HG02642 (cell line): Measurements from ENCODE around the gene SINHCAF.

Experiments
- ATAC-seq: cut with Tn5 transposase; IDR thresholded peaks from one replicate; pipeline ENCODE4 v1.9.1; 2021; ENCODE audit warnings: mild to moderate bottlenecking; ENCODE audit not compliant: unreplicated experiment, poor library complexity

Gene SINHCAF

GRCh38 chr12:31339831-31340622 lies 14.1 kb upstream of the SINHCAF start:
- ATAC-seq, result no peak

- no peak for ATAC-seq
Observed at GRCh38 chr12:31337952-31338351, 12.0 kb upstream of the SINHCAF start.

GRCh38 chr12:31331242-31331641 lies 5.3 kb upstream of the SINHCAF start:
- no peak for ATAC-seq

- ATAC-seq, result no peak
Observed at GRCh38 chr12:31326736-31327659, 1.0 kb upstream of the SINHCAF start.

- ATAC-seq, result peak; percentile 3
Observed at GRCh38 chr12:31325524-31325875, 450 bp downstream of the SINHCAF start.

GRCh38 chr12:31324845-31325523 lies 966 bp downstream of the SINHCAF start:
- ATAC-seq, result peak; percentile 10

- peak; percentile 36 for ATAC-seq
Observed at GRCh38 chr12:31324116-31324844, 1.7 kb downstream of the SINHCAF start.

- ATAC-seq, result peak; percentile 23
Observed at GRCh38 chr12:31323391-31324115, 2.4 kb downstream of the SINHCAF start.

- no peak for ATAC-seq
Observed at GRCh38 chr12:31322801-31323207, 3.1 kb downstream of the SINHCAF start.

GRCh38 chr12:31321897-31322228 lies 4.1 kb downstream of the SINHCAF start:
- ATAC-seq, result no peak

- ATAC-seq, result no peak
Observed at GRCh38 chr12:31321186-31321896, 4.6 kb downstream of the SINHCAF start.

- no peak for ATAC-seq
Observed at GRCh38 chr12:31318657-31319269, 7.2 kb downstream of the SINHCAF start.

GRCh38 chr12:31317471-31318395 lies 8.2 kb downstream of the SINHCAF start:
- ATAC-seq, result no peak

GRCh38 chr12:31316891-31317290 lies 9.1 kb downstream of the SINHCAF start:
- peak; percentile 32 for ATAC-seq

GRCh38 chr12:31315784-31316465 lies 10.0 kb downstream of the SINHCAF start:
- ATAC-seq, result no peak

GRCh38 chr12:31315044-31315715 lies 10.8 kb downstream of the SINHCAF start:
- peak; percentile 36 for ATAC-seq
